Measurements from ENCODE around the gene SH3BP1. TPM values are rescaled to one million over a fixed set of nuclear protein-coding genes. Genes with fewer than 3 reads are reported as not detected.

The SH3BP1 gene
- total and polyA plus RNA-seq, 2 of the 13 experiments (the other 11 are each of a cell fraction or from before 2014, with no cell fraction given): 8.4 to 18.5 TPM

GRCh38 chr22:37672920-37673455 lies 33.5 kb downstream of the SH3BP1 start (continued):
- no peak for TF ChIP-seq ZNF503 (CRISPR knock-in tag; IDR thresholded peaks at IDR 0.05)
- TF ChIP-seq MTA1 (CRISPR knock-in tag; IDR thresholded peaks at IDR 0.05; ENCODE audit: borderline replicate concordance): no peak
- TF ChIP-seq HMG20A (CRISPR knock-in tag; IDR thresholded peaks at IDR 0.05; ENCODE audit: borderline replicate concordance): no peak
- TF ChIP-seq XBP1 (CRISPR knock-in tag; IDR thresholded peaks at IDR 0.05): no peak

GRCh38 chr22:37674248-37674647 lies 34.8 kb downstream of the SH3BP1 start:
- no peak overlapping the region for H3K27ac ChIP-seq (ENCODE audit: extremely low read length, insufficient read depth, low read length)
- ChIA-PET CTCF (ENCODE audit: low intra/inter-chr PET ratio, low total read pairs) (no interaction called here), POLR2A (interaction anchor here (3.9 to 6.0 kb wide), 2 partner anchors 11 to 13 kb away, joined by 35 to 120 read pairs; partner anchors contain the start of genes NOL12 and PDXP)
- no peaks in the 10 kb centered on the region for H3K9me3 ChIP-seq (ENCODE audit: low read length)
- H2AFZ ChIP-seq (ENCODE audit: low read length): no peak overlapping the region
- BruUV-seq (replicated peaks): no TSS peak
- DNase-seq (ENCODE audit: low spot score) (no peak), FAIRE-seq (no peak), ATAC-seq (no peak)
- in situ Hi-C loops (cut with HindIII; ENCODE audit: extremely low pct_ligation_motif_present, low pct_unique_long_range_greater_than_20kb): no loop called here
- peaks cover 0 to 2% of the 10 kb centered on the region in 2 experiments; a peak in 1 of 5 replicates for H3K36me3 ChIP-seq (replicated peaks in 1 of 2; ENCODE audit: control insufficient read depth in 1 of 2, insufficient read depth in 2 of 2, low read length in 2 of 2)
- H3K9ac ChIP-seq (ENCODE audit: insufficient read depth, low read depth, low read length): no peak overlapping the region
- no peaks in the 10 kb centered on the region for H3K79me2 ChIP-seq (ENCODE audit: insufficient read depth, low read length)
- no peak overlapping the region for H3K4me2 ChIP-seq (ENCODE audit: low read depth, low read length)
- H3K4me3 ChIP-seq (replicated peaks in 1 of 3; ENCODE audit: insufficient read depth in 1 of 3, low read depth in 2 of 3, low read length in 3 of 3): no peak overlapping the region
- peaks cover 42% of the 10 kb centered on the region for H3K4me1 ChIP-seq (ENCODE audit: insufficient read depth, low read length)
- intact Hi-C loops (cut with micrococcal nuclease; ENCODE audit: unreplicated experiment): no loop called here
- H4K20me1 ChIP-seq (ENCODE audit: insufficient read depth, low read length): no peaks in the 10 kb centered on the region
- 76% methylated on average over 12 of the region's 12 CpGs for WGBS (ENCODE audit: low lambda C conversion rate)
- no peaks in the 10 kb centered on the region for H3K27me3 ChIP-seq (ENCODE audit: control insufficient read depth in 1 of 2, insufficient read depth in 2 of 2, low read length in 2 of 2)
- TF ChIP-seq ATF1 (CRISPR knock-in tag; IDR thresholded peaks at IDR 0.05) (no peak), ZNF432 (CRISPR knock-in tag; IDR thresholded peaks at IDR 0.05; ENCODE audit: borderline replicate concordance) (no peak), ZNF562 (CRISPR knock-in tag; IDR thresholded peaks at IDR 0.05; ENCODE audit: borderline replicate concordance) (no peak), ZNF253 (CRISPR knock-in tag; IDR thresholded peaks at IDR 0.05; ENCODE audit: borderline replicate concordance) (no peak), KAT2B (IDR thresholded peaks at IDR 0.05; ENCODE audit: borderline replicate concordance, low read depth, low read length) (no peak), YEATS2 (CRISPR knock-in tag; IDR thresholded peaks at IDR 0.05; ENCODE audit: borderline replicate concordance) (no peak), KLF11 (CRISPR knock-in tag; IDR thresholded peaks at IDR 0.05) (no peak), FOXJ3 (CRISPR knock-in tag; IDR thresholded peaks at IDR 0.05; ENCODE audit: borderline replicate concordance) (no peak)

Data from HepG2 (cell line).